ENCODE results near the gene SPRR1A.

SPRR1A gene

GRCh38 chr1:152946651-152947256 is 37.1 kb upstream of the SPRR1A start, which contains the start of gene SPRR5:
Gene SPRR5, plus strand, starts transcription at chr1:152947206. Its CDS starts 1,349 bp downstream, at chr1:152948555.
- no peak for TF ChIP-seq REST (IDR thresholded peaks at IDR 0.05; ENCODE audit: insufficient read depth in 1 of 2, low read depth in 2 of 2, low read length in 2 of 2)
- TF ChIP-seq POLR2AphosphoS5 (IDR thresholded peaks at IDR 0.05; ENCODE audit: low read depth, low read length), result no peak
- TF ChIP-seq TAF1 (IDR thresholded peaks at IDR 0.05; ENCODE audit: borderline replicate concordance, insufficient read depth, low read length), result no peak
- no peak for TF ChIP-seq SIN3A (IDR thresholded peaks at IDR 0.05; ENCODE audit: borderline replicate concordance, insufficient read depth, low read length)
- no peak for TF ChIP-seq FOXP2 (optimal IDR thresholded peaks at IDR 0.05; ENCODE audit: borderline replicate concordance, extremely low read depth, extremely low read length, insufficient read depth)

- no peak for TF ChIP-seq SIN3A (IDR thresholded peaks at IDR 0.05; ENCODE audit: borderline replicate concordance, insufficient read depth, low read length)
- TF ChIP-seq REST (IDR thresholded peaks at IDR 0.05; ENCODE audit: insufficient read depth in 1 of 2, low read depth in 2 of 2, low read length in 2 of 2), result no peak
- no peak for TF ChIP-seq POLR2AphosphoS5 (IDR thresholded peaks at IDR 0.05; ENCODE audit: low read depth, low read length)
- TF ChIP-seq FOXP2 (optimal IDR thresholded peaks at IDR 0.05; ENCODE audit: borderline replicate concordance, extremely low read depth, extremely low read length, insufficient read depth), result no peak
Observed at GRCh38 chr1:152951711-152952110, 32.2 kb upstream of the SPRR1A start.

- TF ChIP-seq FOXP2 (optimal IDR thresholded peaks at IDR 0.05; ENCODE audit: borderline replicate concordance, extremely low read depth, extremely low read length, insufficient read depth) (no peak), TAF1 (IDR thresholded peaks at IDR 0.05; ENCODE audit: borderline replicate concordance, insufficient read depth, low read length) (no peak), SIN3A (IDR thresholded peaks at IDR 0.05; ENCODE audit: borderline replicate concordance, insufficient read depth, low read length) (no peak), POLR2AphosphoS5 (IDR thresholded peaks at IDR 0.05; ENCODE audit: low read depth, low read length) (no peak), REST (IDR thresholded peaks at IDR 0.05; ENCODE audit: insufficient read depth in 1 of 2, low read depth in 2 of 2, low read length in 2 of 2) (no peak)
Observed at GRCh38 chr1:152953761-152954160, 30.1 kb upstream of the SPRR1A start.

GRCh38 chr1:152954436-152954835 is 29.4 kb upstream of the SPRR1A start:
- TF ChIP-seq TAF1 (IDR thresholded peaks at IDR 0.05; ENCODE audit: borderline replicate concordance, insufficient read depth, low read length) (no peak), REST (IDR thresholded peaks at IDR 0.05; ENCODE audit: insufficient read depth in 1 of 2, low read depth in 2 of 2, low read length in 2 of 2) (no peak), SIN3A (IDR thresholded peaks at IDR 0.05; ENCODE audit: borderline replicate concordance, insufficient read depth, low read length) (no peak), FOXP2 (optimal IDR thresholded peaks at IDR 0.05; ENCODE audit: borderline replicate concordance, extremely low read depth, extremely low read length, insufficient read depth) (no peak), POLR2AphosphoS5 (IDR thresholded peaks at IDR 0.05; ENCODE audit: low read depth, low read length) (no peak)

Measured in PFSK-1 (cell line).